Osteoblast (primary cell): Measurements from ENCODE around the gene MYOM1. TPM values are rescaled to one million over a fixed set of nuclear protein-coding genes. Genes with fewer than 3 reads are reported as not detected.
A peak's percentile ranks its signal among the peaks of the same experiment; 100 is the strongest.
"Not testable (repeated sequence)": the region's sequence is repeated elsewhere in the genome, so short reads cannot be mapped to it uniquely, and the experiment has no call there.

Experiments
- DNase-seq: peaks from one replicate; pipeline ENCODE4 v3.0.0; 2011; ENCODE audit warnings: low spot score, mixed read lengths; ENCODE audit not compliant: insufficient read length; ENCODE audit errors: missing footprints
- H2AFZ ChIP-seq: 2 replicates; pipeline ENCODE4 v1.6.0; 2011; ENCODE audit warnings: mild to moderate bottlenecking, low read length
- H3K27ac ChIP-seq: 2 replicates; pipeline ENCODE4 v1.5.1; 2011; ENCODE audit warnings: mild to moderate bottlenecking, low read depth, low read length, moderate library complexity
- H3K27me3 ChIP-seq: 2 replicates; pipeline ENCODE4 v1.6.0; 2012; ENCODE audit warnings: mild to moderate bottlenecking, control low read depth, inconsistent platforms, low read length, moderate library complexity; ENCODE audit not compliant: insufficient read depth
- H3K36me3 ChIP-seq: 2 replicates; pipeline ENCODE4 v1.5.1; 2011; ENCODE audit warnings: mild to moderate bottlenecking, low read length, control low read depth, moderate library complexity; ENCODE audit not compliant: insufficient read depth
- H3K4me1 ChIP-seq: 2 replicates; pipeline ENCODE4 v1.5.1; 2011; ENCODE audit warnings: mild to moderate bottlenecking, low read length, control low read depth, moderate library complexity; ENCODE audit not compliant: insufficient read depth
- H3K4me2 ChIP-seq: 2 replicates; pipeline ENCODE4 v1.6.0; 2011; ENCODE audit warnings: mild to moderate bottlenecking, low read length; ENCODE audit not compliant: insufficient read depth
- H3K4me3 ChIP-seq: fragments of 200-600 bp; sonication (generic); 3 replicates; pipeline ENCODE4 v1.5.1; 2012; ENCODE audit warnings: mild to moderate bottlenecking, low read length, inconsistent platforms; ENCODE audit not compliant: insufficient read depth
- H3K79me2 ChIP-seq: 2 replicates; pipeline ENCODE4 v1.6.0; 2012; ENCODE audit warnings: mild to moderate bottlenecking, low read length, control low read depth, inconsistent platforms; ENCODE audit not compliant: insufficient read depth
- H3K9me3 ChIP-seq: 2 replicates; pipeline ENCODE4 v1.5.1; 2011; ENCODE audit warnings: low read depth, low read length, control low read depth
- H4K20me1 ChIP-seq: 2 replicates; pipeline ENCODE4 v1.6.0; 2012; ENCODE audit warnings: mild to moderate bottlenecking, low read length, control low read depth; ENCODE audit not compliant: insufficient read depth
- total RNA-seq: library from RNA; depleted of rRNA; stranded (reverse); fragments of >200 nt; gene quantifications from 2 replicates; pipeline ENCODE4 v1.2.3, GENCODE V29; 2012
- TF ChIP-seq, protein P1 (sequence below): IDR thresholded peaks from 2 replicates; pipeline ENCODE4 v1.5.1; 2011; ENCODE audit warnings: mild to moderate bottlenecking, low read depth, low read length, moderate library complexity; ENCODE audit errors: extremely low read depth

The MYOM1 gene
- total RNA-seq, 1 donor: 1.8 TPM

DNA sequence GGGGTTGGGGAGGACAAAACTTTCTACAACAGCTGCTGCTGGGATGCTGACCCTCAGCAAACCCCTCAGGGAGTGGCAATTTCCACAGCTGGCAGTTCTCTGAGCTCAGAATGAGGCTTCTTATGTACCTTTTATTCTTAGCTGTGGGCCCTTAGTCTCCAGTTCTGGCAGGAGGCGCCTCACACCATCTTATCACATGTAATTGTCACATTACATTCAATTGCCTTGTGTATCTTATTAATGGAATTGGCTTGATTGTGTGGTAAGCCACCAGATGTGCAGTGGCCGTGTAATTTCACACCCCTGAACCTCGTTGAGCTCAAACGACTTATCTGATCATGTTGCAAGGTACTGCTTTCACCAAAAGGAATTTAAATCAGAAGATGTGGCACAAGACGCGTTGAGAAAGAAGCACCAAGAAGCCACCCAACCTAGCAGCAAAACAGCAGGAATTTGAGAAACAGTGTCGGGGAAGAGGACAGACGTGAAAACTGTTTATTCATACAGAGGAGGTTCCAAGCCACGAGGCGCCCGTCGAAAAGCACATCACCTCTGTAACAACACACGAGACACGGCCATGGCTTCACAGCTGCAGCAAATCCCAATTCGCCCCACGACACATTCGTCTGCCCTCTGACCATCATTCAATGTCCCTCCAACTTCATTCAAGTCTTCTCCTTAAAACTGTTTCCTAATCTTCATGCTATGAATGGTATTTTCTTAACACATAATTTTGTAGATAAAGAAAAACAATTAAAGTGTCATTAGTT, 153.2 kb downstream of the MYOM1 start:
- no peak overlapping the region for H2AFZ ChIP-seq
- no peaks in the 10 kb centered on the region for H4K20me1 ChIP-seq
- TF ChIP-seq, protein P1, sequence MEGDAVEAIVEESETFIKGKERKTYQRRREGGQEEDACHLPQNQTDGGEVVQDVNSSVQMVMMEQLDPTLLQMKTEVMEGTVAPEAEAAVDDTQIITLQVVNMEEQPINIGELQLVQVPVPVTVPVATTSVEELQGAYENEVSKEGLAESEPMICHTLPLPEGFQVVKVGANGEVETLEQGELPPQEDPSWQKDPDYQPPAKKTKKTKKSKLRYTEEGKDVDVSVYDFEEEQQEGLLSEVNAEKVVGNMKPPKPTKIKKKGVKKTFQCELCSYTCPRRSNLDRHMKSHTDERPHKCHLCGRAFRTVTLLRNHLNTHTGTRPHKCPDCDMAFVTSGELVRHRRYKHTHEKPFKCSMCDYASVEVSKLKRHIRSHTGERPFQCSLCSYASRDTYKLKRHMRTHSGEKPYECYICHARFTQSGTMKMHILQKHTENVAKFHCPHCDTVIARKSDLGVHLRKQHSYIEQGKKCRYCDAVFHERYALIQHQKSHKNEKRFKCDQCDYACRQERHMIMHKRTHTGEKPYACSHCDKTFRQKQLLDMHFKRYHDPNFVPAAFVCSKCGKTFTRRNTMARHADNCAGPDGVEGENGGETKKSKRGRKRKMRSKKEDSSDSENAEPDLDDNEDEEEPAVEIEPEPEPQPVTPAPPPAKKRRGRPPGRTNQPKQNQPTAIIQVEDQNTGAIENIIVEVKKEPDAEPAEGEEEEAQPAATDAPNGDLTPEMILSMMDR: no peak
- H3K4me2 ChIP-seq: no peak overlapping the region
- DNase-seq: peak; percentile 30
- H3K27ac ChIP-seq: no peak overlapping the region
- H3K9me3 ChIP-seq: no peaks in the 10 kb centered on the region
- no peaks in the 10 kb centered on the region for H3K27me3 ChIP-seq
- no peaks in the 10 kb centered on the region for H3K36me3 ChIP-seq
- no peaks in the 10 kb centered on the region for H3K4me1 ChIP-seq
- H3K79me2 ChIP-seq: no peaks in the 10 kb centered on the region
- H3K4me3 ChIP-seq: no peak overlapping the region

DNA sequence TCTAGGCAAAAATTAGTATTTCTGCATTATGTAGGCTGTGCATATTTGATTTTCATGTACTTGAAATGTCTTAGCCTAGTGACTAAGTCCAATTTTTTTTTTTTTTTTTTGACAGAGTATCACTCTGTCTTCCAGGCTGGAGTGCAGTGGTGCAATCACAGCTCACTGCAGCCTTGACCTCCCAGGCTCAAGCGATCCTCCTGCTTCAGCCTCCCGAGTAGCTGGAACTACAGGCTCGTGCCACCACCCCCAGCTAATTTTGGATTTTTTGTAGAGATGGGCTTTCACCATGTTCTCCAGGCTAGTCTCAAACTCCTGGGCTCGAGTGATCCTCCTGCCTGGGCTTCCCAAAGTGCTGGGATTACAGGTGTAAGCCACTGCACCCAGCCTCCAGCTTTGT, 156.0 kb downstream of the MYOM1 start:
- DNase-seq, H4K20me1 ChIP-seq, H3K36me3 ChIP-seq, H3K9me3 ChIP-seq, H3K4me1 ChIP-seq, H3K27ac ChIP-seq, H2AFZ ChIP-seq, H3K4me2 ChIP-seq, H3K27me3 ChIP-seq, H3K79me2 ChIP-seq, H3K4me3 ChIP-seq: not testable (repeated sequence)

DNA sequence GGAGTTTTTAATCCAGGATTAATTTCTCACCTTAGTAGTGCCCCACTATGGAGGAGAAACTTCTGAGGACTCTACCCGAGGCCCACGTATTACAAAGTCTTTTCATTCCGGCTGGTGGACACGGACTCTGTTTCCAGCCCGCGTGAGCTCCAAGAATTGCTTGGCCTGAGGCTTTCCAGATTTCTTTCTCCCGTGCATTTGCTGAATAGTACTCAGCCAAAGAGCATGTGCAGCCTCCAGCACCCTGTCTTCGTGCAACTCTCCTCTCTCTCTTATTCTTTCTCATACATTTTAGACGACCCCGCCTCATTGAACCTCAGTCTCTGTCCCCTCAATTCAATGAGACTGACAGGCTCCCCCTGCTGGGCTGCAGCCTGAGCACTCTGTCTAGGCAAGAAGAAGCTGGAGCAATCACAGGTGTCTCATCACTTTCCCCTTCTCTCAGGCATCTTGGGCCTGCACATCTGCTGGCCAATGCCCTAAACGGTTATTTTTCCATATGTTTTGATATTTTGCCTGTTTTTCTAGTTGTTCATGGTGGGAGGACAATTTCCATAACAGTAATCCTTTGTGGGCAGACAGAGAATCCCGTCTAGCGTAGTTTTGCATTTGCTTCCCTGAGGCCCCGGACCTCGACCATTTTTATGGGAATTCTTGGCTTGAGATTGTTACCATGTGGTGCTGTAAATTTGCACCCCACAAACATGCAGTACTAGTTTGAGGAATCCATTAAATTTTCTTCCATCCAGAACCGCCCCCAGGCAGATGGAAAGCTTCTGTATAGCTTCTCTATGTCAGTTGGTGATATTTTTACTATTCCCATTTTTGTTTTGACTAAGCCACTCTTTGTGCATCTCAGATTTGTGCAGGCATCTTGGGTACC, 156.7 kb downstream of the MYOM1 start:
- H3K27ac ChIP-seq: no peak overlapping the region
- H3K9me3 ChIP-seq: no peaks in the 10 kb centered on the region
- TF ChIP-seq, protein P1: peak; percentile 78
- H2AFZ ChIP-seq: no peak overlapping the region
- no peaks in the 10 kb centered on the region for H4K20me1 ChIP-seq
- no peaks in the 10 kb centered on the region for H3K4me1 ChIP-seq
- DNase-seq: peak; percentile 82
- no peak overlapping the region for H3K4me3 ChIP-seq
- H3K4me2 ChIP-seq: peak overlapping the region; percentile 43
- H3K27me3 ChIP-seq: no peaks in the 10 kb centered on the region
- no peaks in the 10 kb centered on the region for H3K36me3 ChIP-seq
- no peaks in the 10 kb centered on the region for H3K79me2 ChIP-seq

DNA sequence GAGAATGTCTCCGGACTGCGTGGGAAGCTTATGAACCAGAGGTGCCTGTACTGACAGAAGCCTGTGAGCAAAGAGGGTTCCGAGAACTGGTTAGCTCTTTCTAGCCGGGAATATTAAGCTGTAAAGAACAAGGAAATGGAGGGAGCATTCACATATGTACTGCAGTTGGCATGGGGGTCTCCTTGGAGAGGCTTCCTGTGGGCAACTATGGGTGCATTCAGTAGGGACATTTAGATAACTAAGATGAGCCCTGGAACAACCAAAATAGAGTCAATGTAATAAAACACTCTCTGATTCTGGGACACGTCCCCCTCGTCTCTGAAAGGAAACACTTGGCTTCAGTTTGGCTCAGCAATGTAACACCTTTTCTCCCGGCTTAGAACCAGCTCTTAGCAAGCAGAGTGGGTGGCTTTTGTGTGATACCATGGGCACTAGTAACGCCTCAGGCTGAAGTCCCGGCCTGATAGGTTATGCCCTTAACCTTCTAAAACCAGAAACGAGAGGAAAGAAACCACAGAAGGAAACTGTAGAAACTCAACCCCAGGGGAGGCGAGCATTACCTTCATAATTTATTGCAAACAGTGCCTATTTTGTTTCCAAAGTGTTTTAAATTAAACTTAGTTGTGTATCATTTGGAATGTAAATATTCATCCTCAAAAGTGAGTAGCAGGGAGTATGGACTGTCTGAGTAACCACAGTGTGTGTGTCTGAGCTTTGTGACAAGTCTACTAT, 158.0 kb downstream of the MYOM1 start:
- peaks cover 3% of the 10 kb centered on the region for H3K27me3 ChIP-seq
- no peaks in the 10 kb centered on the region for H4K20me1 ChIP-seq
- no peaks in the 10 kb centered on the region for H3K9me3 ChIP-seq
- no peak overlapping the region for H3K4me2 ChIP-seq
- TF ChIP-seq, protein P1: no peak
- no peak overlapping the region for H2AFZ ChIP-seq
- no peak overlapping the region for H3K27ac ChIP-seq
- no peaks in the 10 kb centered on the region for H3K79me2 ChIP-seq
- H3K4me3 ChIP-seq: no peak overlapping the region
- no peak for DNase-seq
- H3K36me3 ChIP-seq: no peaks in the 10 kb centered on the region
- H3K4me1 ChIP-seq: no peaks in the 10 kb centered on the region
